Measurements from ENCODE around the gene SLC7A11.

SLC7A11 gene

DNA sequence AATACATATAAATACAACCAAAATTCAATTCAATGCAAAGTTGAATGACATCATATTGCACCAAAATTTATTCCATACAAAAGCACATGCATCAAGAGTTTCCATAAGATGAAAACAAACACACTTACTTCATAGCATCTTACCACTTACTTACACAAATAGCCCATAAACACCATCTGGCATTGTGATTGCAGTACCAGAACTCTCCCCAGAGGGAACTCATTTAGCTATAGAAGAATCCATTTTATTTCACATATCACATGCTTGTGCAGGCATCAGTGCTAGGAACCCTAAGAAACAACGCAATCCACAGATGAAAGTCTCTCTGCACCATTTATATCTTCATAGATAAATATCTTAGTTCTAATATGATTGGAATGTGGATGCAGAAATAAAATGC, 77.9 kb downstream of the SLC7A11 start:
- no peak for DNase-seq (ENCODE audit: low read depth in 3 of 3, low spot score in 1 of 3)

DNA sequence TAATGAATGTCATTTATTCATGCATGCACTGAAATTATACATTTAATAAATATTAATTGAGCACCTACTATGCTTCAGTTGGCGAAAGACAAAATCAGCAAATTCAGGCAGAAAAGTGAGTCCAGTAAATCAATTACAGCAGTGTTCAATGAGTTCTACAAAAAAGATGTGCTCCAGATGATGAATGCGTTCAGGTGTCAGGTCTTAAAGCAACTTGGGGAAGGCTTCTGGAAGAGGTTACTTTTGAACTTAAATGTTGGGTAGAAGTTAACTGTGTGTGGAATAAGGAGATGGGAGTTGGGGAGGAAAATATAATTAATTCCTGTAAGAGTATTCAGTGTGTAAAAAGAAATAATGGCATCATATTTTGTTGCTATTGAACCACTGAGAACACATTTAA, 79.0 kb downstream of the SLC7A11 start:
- no peak for DNase-seq (ENCODE audit: low read depth in 3 of 3, low spot score in 1 of 3)

DNA sequence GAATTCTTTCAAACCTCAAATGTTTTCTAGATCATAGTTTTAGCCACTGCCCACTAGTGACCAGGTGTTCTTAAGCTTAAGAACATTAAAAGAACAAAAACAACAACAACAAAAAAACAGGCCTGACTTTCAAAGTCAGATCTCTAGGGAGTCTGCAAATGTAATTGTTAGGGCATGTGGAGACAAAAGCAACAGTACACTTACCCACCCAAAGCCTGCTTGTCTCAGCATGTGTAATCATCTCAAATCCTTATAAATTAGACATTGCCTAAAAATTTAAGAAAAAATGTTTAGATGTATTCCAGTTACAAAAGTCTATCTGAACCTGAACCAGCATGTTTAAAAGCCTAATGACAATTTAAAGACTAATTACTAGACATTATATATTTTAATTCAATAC, 79.9 kb downstream of the SLC7A11 start:
- DNase-seq (ENCODE audit: low read depth in 3 of 3, low spot score in 1 of 3): no peak

DNA sequence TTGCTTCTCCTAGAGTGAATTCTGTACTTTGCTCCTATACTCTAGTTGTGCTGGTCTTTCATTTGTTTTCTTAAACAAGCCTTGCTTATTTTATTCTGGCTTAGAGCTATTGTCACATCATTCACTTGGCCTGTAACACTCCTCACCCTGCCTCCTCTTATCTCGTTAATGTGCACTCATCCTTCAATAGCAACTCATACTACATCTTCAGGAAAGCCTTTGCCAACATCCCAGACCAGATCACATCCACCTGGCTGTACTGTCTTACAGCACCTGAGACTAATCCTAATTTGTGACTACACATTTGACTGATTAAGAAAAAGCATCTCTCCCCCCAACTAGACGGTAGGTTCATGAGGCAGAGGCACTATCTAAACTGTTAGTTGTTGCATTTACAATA, 80.8 kb downstream of the SLC7A11 start:
- DNase-seq (ENCODE audit: low read depth in 3 of 3, low spot score in 1 of 3): no peak

DNA sequence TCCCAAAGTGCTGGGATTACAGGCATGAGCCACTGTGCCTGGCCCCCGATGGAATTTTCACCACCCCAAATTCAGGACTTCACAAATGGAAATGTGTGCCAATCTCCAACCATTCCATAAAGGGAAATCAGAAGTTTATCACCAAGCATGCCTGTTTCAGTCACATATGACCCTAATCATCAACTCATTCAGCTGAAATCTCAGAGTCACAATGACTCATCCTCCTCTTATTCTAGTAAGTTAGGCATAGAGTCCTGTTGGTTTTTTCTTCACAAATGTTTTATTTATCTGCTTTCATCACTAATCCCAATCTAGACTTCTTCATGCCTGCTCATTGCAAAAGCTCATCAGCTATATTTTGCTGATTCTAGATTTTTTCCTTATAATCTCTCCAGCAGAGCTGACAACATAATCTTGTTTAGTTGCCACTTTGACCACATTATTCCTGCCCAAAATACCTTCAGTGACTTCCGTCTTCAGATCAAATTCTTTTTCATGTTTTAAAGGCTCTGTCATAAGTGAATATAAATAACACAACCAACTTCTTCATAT, 83.3 kb downstream of the SLC7A11 start:
- no peak for DNase-seq (ENCODE audit: low read depth in 3 of 3, low spot score in 1 of 3)

DNA sequence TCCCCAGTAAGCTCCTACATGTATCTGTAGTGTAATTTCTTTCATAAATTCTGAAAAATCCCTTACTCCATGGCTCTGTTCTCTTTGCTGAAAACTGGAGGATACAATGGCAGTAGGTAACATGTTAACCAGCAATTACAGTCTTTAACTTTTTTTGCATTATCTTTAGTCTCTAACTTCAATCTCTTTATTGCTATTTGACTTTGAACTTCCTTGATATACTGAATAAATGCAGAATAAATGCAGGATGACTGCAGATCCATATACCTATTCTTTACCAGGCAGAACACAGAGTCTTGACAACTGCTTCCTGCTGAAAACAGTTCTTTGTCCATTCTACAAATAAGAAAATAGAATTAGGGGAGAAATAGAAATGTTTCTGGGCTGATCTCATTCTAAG, 101.3 kb downstream of the SLC7A11 start:
- no peak for DNase-seq (ENCODE audit: low read depth in 3 of 3, low spot score in 1 of 3)

DNA sequence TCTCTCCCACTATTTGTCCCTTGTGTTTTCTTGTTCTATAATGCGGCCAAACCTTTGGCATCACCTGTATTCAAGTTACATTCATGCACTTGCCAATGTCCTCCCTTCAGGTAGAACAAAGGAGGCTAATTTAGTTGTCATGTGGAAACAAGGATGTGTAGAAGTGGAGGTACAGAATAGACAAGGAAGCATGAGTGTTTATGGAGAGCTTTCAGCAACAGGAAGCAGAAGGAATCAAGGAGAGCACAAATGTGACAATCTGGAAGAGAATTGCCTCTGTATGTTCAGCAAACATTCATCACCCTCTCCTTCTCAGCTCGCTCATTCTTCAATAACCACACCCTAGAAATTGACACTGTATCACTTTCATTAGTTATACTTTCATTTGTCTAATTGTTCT, 103.4 kb downstream of the SLC7A11 start:
- DNase-seq (ENCODE audit: low read depth in 3 of 3, low spot score in 1 of 3): no peak

DNA sequence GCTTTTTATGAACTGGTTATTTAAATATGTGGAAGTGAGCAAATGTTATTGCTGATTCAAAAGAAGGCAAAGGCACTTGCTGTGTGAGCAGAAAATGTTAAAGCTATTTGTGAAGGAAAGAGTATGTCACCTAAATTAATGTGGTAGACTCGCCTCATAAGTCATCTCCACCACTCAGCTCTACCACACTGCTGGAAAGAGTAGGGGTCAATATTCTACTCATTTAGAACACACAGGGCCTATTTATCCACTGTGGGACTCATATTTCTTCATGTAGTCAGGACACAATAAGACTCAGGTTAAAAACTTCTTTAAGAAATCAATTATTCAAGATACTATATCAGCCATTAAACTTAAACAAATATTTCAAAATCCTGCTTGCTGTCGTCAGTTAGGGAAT, 106.5 kb downstream of the SLC7A11 start:
- DNase-seq (ENCODE audit: low read depth in 3 of 3, low spot score in 1 of 3): no peak

DNA sequence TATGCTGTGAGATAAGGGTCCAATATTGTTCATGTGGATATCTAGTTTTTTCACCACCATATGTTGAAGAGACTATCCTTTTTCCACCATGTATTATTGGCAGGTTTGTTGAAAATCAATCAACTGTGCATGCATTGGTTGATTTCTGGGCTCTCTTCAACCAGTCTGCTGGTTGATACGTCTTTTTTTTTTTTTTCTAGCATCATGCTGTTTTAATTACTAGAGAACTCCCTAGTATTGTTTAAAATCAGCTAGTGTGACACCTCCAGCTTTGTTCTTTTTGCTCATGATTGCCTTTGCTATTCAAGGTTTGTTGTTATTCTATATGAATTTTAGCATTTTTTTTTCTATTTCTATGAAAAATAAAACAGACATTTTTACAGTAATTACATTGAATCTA, 123.9 kb downstream of the SLC7A11 start:
- DNase-seq (ENCODE audit: low read depth in 3 of 3, low spot score in 1 of 3): no peak

DNA sequence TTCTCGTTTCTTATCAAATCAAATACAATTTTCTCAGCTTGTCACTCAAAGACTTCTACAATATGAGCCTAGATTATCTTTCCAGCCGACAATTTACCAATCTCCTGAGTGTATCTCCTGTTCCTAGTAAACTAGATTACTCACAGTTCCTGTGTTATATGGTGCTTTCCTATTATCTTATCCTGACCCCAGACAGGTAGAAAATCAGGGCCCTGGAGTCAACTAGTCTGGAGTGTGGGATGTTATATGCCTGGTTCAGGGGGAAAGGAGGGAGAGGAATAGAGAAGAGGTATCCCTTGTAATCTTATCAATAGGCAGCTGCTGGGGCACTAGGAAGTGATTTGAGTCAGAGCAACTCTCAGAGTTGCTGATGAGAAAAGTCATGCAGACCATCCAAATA, 127.1 kb downstream of the SLC7A11 start:
- no peak for DNase-seq (ENCODE audit: low read depth in 3 of 3, low spot score in 1 of 3)

DNA sequence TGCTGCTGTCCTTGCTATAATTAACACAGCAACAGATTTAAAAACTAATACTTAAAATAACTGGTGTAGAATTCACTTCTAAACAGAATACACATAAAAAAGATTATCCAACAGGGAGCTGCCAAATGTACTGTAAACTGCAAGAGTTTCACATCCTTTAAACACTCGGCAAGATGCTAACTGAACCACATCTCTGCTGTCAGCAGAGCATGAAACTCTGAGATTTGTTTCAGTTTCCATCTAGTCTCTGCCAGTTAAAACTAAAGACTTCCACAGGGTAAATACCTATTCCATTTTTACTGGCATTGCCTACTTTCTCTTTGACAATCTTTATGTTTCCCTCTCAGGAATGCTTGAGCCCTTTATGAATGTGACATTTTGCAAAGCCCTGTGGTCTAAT, 127.7 kb downstream of the SLC7A11 start:
- no peak for DNase-seq (ENCODE audit: low read depth in 3 of 3, low spot score in 1 of 3)
